MCF 10A (cell line): ENCODE measurements around the gene CCDC88B. TPM values are rescaled to one million over a fixed set of nuclear protein-coding genes. Genes with fewer than 3 reads are reported as not detected.

ENCODE experiments used
- BruUV-seq: library from RNA; stranded (reverse); fragments of 400-500 nt; replicated peaks from 2 replicates; lab custom pipeline; 2021; lab: Mats Ljungman, UMichigan
- CTCF ChIA-PET: fragments of 300-600 bp; sonication (Branson Sonifier 250); formaldehyde crosslinking; extraction: SDS; loops from one replicate; lab custom pipeline; 2021; ENCODE audit warnings: antibody characterized with exemption, inconsistent platforms; lab: Yijun Ruan, JAX
- POLR2A ChIA-PET: fragments of 300-600, 350-650 bp; sonication (Branson Sonifier 250); formaldehyde crosslinking; extraction: SDS; loops from one replicate; lab custom pipeline; 2020; ENCODE audit warnings: antibody characterized with exemption, inconsistent platforms; lab: Yijun Ruan, JAX
- DNase-seq: peaks from one replicate; pipeline ENCODE4 v3.0.0-alpha.2; 2018; ENCODE audit not compliant: unreplicated experiment
- H3K27ac Mint-ChIP-seq: one replicate; pipeline ENCODE4 v1.8.0; 2022; ENCODE audit warnings: mild to moderate bottlenecking, low read depth, mixed read lengths; ENCODE audit not compliant: unreplicated experiment
- H3K27me3 Mint-ChIP-seq: one replicate; pipeline ENCODE4 v1.8.0; 2022; ENCODE audit warnings: mixed read lengths; ENCODE audit not compliant: insufficient read depth, unreplicated experiment
- H3K36me3 Mint-ChIP-seq: one replicate; pipeline ENCODE4 v1.8.0; 2022; ENCODE audit warnings: mild to moderate bottlenecking, moderate library complexity, mixed read lengths; ENCODE audit not compliant: insufficient read depth, unreplicated experiment
- H3K4me1 Mint-ChIP-seq: one replicate; pipeline ENCODE4 v1.8.0; 2022; ENCODE audit warnings: mixed read lengths; ENCODE audit not compliant: insufficient read depth, unreplicated experiment
- H3K4me3 Mint-ChIP-seq: one replicate; pipeline ENCODE4 v1.8.0; 2022; ENCODE audit warnings: mild to moderate bottlenecking, moderate library complexity, mixed read lengths; ENCODE audit not compliant: unreplicated experiment
- H3K9me3 Mint-ChIP-seq: one replicate; pipeline ENCODE4 v1.8.0; 2022; ENCODE audit warnings: mixed read lengths; ENCODE audit not compliant: unreplicated experiment
- intact Hi-C: fragments of 100-400 bp; cut with micrococcal nuclease; formaldehyde crosslinking; loops from 2 replicates; pipeline ENCODE4 v1.14.1; 2022
- total RNA-seq: library from RNA; stranded (reverse); gene quantifications from 2 replicates; pipeline ENCODE4 v1.2.3, GENCODE V29; 2022
- TF ChIP-seq, protein P1 (sequence below): fragments of 200-600 bp; IDR thresholded peaks from one replicate; pipeline ENCODE4 v1.8.0; 2022; ENCODE audit warnings: antibody characterized with exemption, mild to moderate bottlenecking; ENCODE audit not compliant: unreplicated experiment

CCDC88B gene
- total RNA-seq, 1 experiment from 2014 or later: 4.2 TPM

DNA sequence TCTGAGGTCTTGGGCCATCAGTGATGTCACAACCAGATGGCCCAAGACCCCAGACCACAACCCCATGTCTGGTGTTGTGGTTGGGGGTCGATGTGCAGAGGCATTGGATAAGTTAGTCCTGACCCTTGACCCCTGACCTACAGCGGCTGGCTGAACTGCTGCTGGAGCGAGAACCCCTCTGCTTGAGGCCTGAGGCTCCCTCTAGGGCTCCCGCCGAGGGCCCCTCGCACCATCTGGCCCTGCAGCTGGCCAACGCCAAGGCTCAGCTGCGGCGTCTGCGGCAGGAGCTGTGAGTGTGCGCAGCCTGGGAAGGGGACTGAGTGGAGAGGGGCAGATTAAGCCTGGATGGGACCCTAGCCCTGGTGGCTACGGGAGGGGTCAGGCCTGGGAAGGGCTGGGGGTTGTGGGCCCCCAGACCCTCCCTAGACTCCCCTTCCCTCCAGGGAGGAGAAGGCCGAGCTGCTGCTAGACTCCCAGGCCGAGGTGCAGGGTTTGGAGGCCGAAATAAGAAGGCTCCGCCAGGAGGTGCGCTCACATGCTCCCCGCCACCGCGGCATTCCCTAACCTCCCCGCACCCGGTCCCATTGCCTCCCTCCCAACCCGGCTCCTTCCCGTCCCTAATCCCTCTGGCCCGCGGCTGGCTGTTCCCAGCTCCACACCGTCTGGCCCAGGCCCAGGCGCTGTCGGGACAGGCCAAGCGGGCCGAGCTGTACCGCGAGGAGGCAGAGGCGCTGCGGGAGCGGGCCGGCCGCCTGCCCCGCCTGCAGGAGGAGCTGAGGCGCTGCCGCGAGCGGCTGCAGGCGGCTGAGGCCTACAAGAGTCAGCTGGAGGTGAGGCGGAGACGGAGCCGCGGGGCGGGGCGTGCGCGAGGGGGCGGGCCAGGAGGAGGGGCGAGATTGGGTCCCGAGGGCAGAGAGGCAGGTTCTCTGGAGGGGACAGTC is 2.1 kb downstream of the CCDC88B start:
- intact Hi-C loops: no loop called here
- no peaks in the 10 kb centered on the region for H3K36me3 Mint-ChIP-seq
- ChIA-PET POLR2A (interaction anchor here (0.7 to 15.4 kb wide), 9 partner anchors 10 to 1889 kb away, joined by 3 to 285 read pairs (median 4); partner anchors contain the start of genes PRDX5 and TRMT112), CTCF (interaction anchor here (0.6 to 4.2 kb wide), 13 partner anchors 8 to 432 kb away, joined by 3 to 58 read pairs (median 4); partner anchors contain the start of genes PRDX5 and TRMT112)
- TF ChIP-seq, protein P1, sequence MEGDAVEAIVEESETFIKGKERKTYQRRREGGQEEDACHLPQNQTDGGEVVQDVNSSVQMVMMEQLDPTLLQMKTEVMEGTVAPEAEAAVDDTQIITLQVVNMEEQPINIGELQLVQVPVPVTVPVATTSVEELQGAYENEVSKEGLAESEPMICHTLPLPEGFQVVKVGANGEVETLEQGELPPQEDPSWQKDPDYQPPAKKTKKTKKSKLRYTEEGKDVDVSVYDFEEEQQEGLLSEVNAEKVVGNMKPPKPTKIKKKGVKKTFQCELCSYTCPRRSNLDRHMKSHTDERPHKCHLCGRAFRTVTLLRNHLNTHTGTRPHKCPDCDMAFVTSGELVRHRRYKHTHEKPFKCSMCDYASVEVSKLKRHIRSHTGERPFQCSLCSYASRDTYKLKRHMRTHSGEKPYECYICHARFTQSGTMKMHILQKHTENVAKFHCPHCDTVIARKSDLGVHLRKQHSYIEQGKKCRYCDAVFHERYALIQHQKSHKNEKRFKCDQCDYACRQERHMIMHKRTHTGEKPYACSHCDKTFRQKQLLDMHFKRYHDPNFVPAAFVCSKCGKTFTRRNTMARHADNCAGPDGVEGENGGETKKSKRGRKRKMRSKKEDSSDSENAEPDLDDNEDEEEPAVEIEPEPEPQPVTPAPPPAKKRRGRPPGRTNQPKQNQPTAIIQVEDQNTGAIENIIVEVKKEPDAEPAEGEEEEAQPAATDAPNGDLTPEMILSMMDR: peak; percentile 36
- H3K27ac Mint-ChIP-seq: peak overlapping the region; percentile 35
- no peaks in the 10 kb centered on the region for H3K27me3 Mint-ChIP-seq
- no TSS peak for BruUV-seq
- peak overlapping the region; percentile 65 for H3K4me3 Mint-ChIP-seq
- H3K9me3 Mint-ChIP-seq: no peaks in the 10 kb centered on the region
- peak; percentile 90 for DNase-seq
- peaks cover 12% of the 10 kb centered on the region for H3K4me1 Mint-ChIP-seq

DNA sequence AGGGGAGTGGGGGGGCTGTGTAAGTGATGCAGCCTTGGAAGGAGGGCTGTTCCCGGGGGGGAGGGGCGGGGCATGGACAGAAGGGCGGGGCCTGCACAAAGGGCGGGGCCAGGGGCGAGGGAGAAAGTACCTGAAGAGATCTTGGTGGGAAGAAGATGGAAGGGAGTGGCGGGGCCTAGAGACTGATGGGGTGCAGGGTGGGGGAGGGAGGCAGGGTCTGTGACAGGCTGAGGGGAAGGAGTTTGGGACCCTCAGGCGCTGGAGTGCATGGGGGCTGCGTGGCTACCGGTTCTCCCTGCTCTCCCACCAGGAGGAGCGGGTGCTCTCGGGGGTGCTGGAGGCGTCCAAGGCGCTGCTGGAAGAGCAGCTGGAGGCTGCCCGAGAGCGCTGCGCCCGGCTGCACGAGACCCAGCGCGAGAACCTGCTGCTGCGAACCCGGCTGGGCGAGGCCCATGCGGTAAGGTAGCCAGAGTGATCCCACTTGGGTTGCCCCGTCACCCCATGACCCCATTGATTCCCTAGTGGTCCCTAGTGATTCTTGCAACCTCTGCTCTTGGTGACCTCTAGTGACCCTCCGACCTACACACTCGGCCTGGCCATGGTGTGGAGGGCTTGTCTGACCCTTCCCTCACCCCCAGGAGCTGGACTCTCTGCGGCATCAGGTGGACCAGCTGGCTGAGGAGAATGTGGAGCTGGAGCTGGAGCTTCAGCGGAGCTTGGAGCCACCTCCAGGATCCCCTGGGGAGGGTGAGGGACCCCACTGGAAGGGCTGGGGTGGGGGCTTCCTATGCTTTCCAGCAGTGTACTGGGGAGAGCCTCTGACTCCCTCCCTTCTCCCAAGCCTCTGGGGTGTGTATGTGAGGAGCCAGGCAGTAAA is 3.1 kb downstream of the CCDC88B start:
- peaks cover 17% of the 10 kb centered on the region for H3K4me1 Mint-ChIP-seq
- no peaks in the 10 kb centered on the region for H3K27me3 Mint-ChIP-seq
- BruUV-seq: no TSS peak
- intact Hi-C loops: no loop called here
- H3K36me3 Mint-ChIP-seq: no peaks in the 10 kb centered on the region
- TF ChIP-seq, protein P1: no peak
- H3K27ac Mint-ChIP-seq: no peak overlapping the region
- no peaks in the 10 kb centered on the region for H3K9me3 Mint-ChIP-seq
- ChIA-PET POLR2A (interaction anchor here (0.7 to 15.4 kb wide), 10 partner anchors 10 to 1890 kb away, joined by 3 to 285 read pairs (median 4); partner anchors contain the start of genes PRDX5 and TRMT112), CTCF (interaction anchor here (0.6 to 4.2 kb wide), 13 partner anchors 8 to 473 kb away, joined by 3 to 58 read pairs (median 4); partner anchors contain the start of genes PRDX5 and TRMT112)
- H3K4me3 Mint-ChIP-seq: peak overlapping the region; percentile 65
- no peak for DNase-seq

DNA sequence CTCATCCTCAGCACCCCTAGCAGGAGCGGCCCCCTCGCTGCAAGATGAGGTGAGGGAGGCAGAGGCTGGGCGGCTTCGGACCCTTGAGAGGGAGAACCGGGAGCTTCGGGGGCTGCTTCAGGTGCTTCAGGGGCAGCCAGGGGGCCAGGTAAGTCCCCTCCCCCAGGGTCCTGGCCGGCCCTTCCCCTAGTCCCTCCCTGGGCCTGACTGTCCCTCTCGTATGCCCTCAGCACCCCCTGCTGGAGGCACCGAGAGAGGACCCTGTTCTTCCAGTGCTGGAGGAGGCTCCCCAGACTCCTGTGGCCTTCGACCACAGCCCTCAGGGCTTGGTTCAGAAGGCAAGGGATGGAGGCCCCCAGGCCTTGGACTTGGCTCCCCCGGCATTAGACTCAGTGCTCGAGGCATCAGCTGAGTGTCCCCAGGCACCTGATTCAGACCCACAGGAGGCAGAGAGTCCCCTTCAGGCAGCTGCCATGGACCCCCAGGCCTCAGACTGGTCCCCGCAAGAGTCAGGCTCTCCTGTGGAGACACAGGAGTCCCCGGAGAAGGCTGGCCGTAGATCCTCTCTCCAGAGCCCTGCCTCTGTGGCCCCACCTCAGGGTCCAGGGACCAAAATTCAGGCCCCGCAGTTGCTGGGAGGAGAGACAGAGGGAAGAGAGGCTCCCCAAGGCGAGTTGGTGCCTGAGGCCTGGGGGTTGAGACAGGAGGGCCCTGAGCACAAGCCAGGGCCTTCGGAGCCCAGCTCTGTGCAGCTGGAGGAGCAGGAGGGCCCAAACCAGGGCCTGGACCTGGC is 4.0 kb downstream of the CCDC88B start:
- Mint-ChIP-seq H3K4me3 (no peak overlapping the region), H3K27ac (no peak overlapping the region), H3K9me3 (no peaks in the 10 kb centered on the region), H3K4me1 (peaks cover 17% of the 10 kb centered on the region), H3K27me3 (no peaks in the 10 kb centered on the region), H3K36me3 (no peaks in the 10 kb centered on the region)
- CTCF ChIA-PET: interaction anchor here (0.6 to 4.2 kb wide), 11 partner anchors 9 to 472 kb away, joined by 3 to 58 read pairs (median 4); partner anchors contain the start of genes PRDX5 and TRMT112
- POLR2A ChIA-PET: interaction anchor here (0.9 to 15.4 kb wide), 2 partner anchors 9 to 26 kb away, joined by 3 to 285 read pairs; partner anchors contain the start of genes PRDX5 and TRMT112
- BruUV-seq: no TSS peak
- TF ChIP-seq, protein P1: peak; percentile 36
- intact Hi-C loops: no loop called here
- DNase-seq: peak; percentile 48
